OCI-LY1 (cell line): ENCODE measurements around the gene CHST3.

Experiments
- H2AFZ ChIP-seq: fragments of 200-600 bp; sonication (generic), shearing (Covaris generic); 2 replicates; pipeline ENCODE4 v1.6.0; 2014; ENCODE audit warnings: antibody characterized with exemption, mild to moderate bottlenecking, low read length
- H3F3A ChIP-seq: fragments of 200-600 bp; sonication (generic), shearing (Covaris generic); 2 replicates; pipeline ENCODE4 v1.6.0; 2014; ENCODE audit warnings: mild to moderate bottlenecking, antibody characterized with exemption, low read length, moderate library complexity; ENCODE audit not compliant: insufficient read depth
- H3K27ac ChIP-seq: fragments of 200-600 bp; sonication (generic); 2 replicates; pipeline ENCODE4 v1.5.1; 2014; ENCODE audit warnings: low read length, mixed run types, mild to moderate bottlenecking, low read depth; ENCODE audit not compliant: poor library complexity, severe bottlenecking
- H3K27me3 ChIP-seq: fragments of 200-600 bp; sonication (generic); 2 replicates; pipeline ENCODE4 v1.6.0; 2014; ENCODE audit warnings: antibody characterized with exemption, mild to moderate bottlenecking, low read length, moderate library complexity; ENCODE audit not compliant: insufficient read depth
- H3K36me3 ChIP-seq: fragments of 200-600 bp; sonication (generic); 2 replicates; pipeline ENCODE4 v1.6.1; 2014; ENCODE audit warnings: mild to moderate bottlenecking, antibody characterized with exemption, low read length, moderate library complexity, mixed read lengths; ENCODE audit not compliant: insufficient read depth
- H3K4me1 ChIP-seq: fragments of 200-600 bp; sonication (generic); 2 replicates; pipeline ENCODE4 v1.5.1; 2014; ENCODE audit warnings: mild to moderate bottlenecking, low read length, moderate library complexity; ENCODE audit not compliant: insufficient read depth, severe bottlenecking
- H3K4me2 ChIP-seq: fragments of 200-600 bp; sonication (generic), shearing (Covaris generic); 2 replicates; pipeline ENCODE4 v1.6.1; 2014; ENCODE audit warnings: low read length
- H3K4me3 ChIP-seq: fragments of 200-600 bp; sonication (generic); 2 replicates; pipeline ENCODE4 v1.5.1; 2014; ENCODE audit warnings: low read length, low read depth, mild to moderate bottlenecking, mixed read lengths; ENCODE audit not compliant: poor library complexity, severe bottlenecking
- H3K79me2 ChIP-seq: fragments of 200-600 bp; shearing (Covaris generic); 2 replicates; pipeline ENCODE4 v1.6.1; 2016; ENCODE audit warnings: mixed run types, low read length, mixed read lengths; ENCODE audit not compliant: insufficient read depth
- H3K9ac ChIP-seq: fragments of 200-600 bp; sonication (generic), shearing (Covaris generic); 2 replicates; pipeline ENCODE4 v1.6.1; 2014; ENCODE audit warnings: mild to moderate bottlenecking, low read length, mixed read lengths
- H3K9me2 ChIP-seq: fragments of 200-600 bp; sonication (generic), shearing (Covaris generic); 2 replicates; pipeline ENCODE4 v1.6.1; 2014; ENCODE audit warnings: low read depth, mild to moderate bottlenecking, low read length, mixed read lengths
- H3K9me3 ChIP-seq: fragments of 200-600 bp; shearing (Covaris generic); 2 replicates; pipeline ENCODE4 v1.6.1; 2014; ENCODE audit warnings: low read length, mixed read lengths
- H4K20me1 ChIP-seq: fragments of 200-600 bp; sonication (generic), shearing (Covaris generic); 2 replicates; pipeline ENCODE4 v1.6.0; 2016; ENCODE audit warnings: mild to moderate bottlenecking, low read length; ENCODE audit not compliant: insufficient read depth
- CTCF ChIP-seq: fragments of 200-600 bp; sonication (generic), shearing (Covaris generic); IDR thresholded peaks from 2 replicates; pipeline ENCODE4 v1.5.1; 2017; ENCODE audit warnings: mild to moderate bottlenecking, antibody characterized with exemption, low read length, moderate library complexity, mixed read lengths
- EZH2 ChIP-seq: fragments of 200-600 bp; sonication (generic), shearing (Covaris generic); IDR thresholded peaks from 2 replicates; pipeline ENCODE4 v1.8.0; 2017; ENCODE audit warnings: borderline replicate concordance, mixed run types, mild to moderate bottlenecking, antibody characterized with exemption, low read length, moderate library complexity, mixed read lengths

CHST3 gene

GRCh38 chr10:71924771-71925170, 39.4 kb upstream of the CHST3 start:
- Histone ChIP-seq H3K9me3 (no peaks in the 10 kb centered on the region), H3K4me3 (no peak overlapping the region), H3K9me2 (no peaks in the 10 kb centered on the region), H3K79me2 (no peaks in the 10 kb centered on the region), H3K27me3 (no peaks in the 10 kb centered on the region), H3K4me2 (no peak overlapping the region), H3F3A (no peaks in the 10 kb centered on the region), H3K9ac (no peak overlapping the region), H4K20me1 (no peaks in the 10 kb centered on the region), H3K27ac (no peak overlapping the region), H3K36me3 (no peaks in the 10 kb centered on the region), H3K4me1 (no peaks in the 10 kb centered on the region), H2AFZ (no peak overlapping the region)
- TF ChIP-seq EZH2 (no peak), CTCF (no peak)

- Histone ChIP-seq H3K9ac (no peak overlapping the region), H4K20me1 (no peaks in the 10 kb centered on the region), H3F3A (no peaks in the 10 kb centered on the region), H3K4me1 (no peaks in the 10 kb centered on the region), H3K27ac (no peak overlapping the region), H3K4me2 (no peak overlapping the region), H3K9me2 (no peaks in the 10 kb centered on the region), H2AFZ (no peak overlapping the region), H3K36me3 (no peaks in the 10 kb centered on the region), H3K27me3 (peaks cover 6% of the 10 kb centered on the region; the same call in 1 of the 2 replicates), H3K9me3 (no peaks in the 10 kb centered on the region), H3K4me3 (no peak overlapping the region), H3K79me2 (no peaks in the 10 kb centered on the region)
- TF ChIP-seq CTCF (no peak), EZH2 (no peak)
Observed at GRCh38 chr10:71927159-71927558, 37.0 kb upstream of the CHST3 start.

- H3K27me3 ChIP-seq = peaks cover 6% of the 10 kb centered on the region; the same call in 1 of the 2 replicates
- no peak for TF ChIP-seq EZH2
- TF ChIP-seq CTCF = no peak
Observed at GRCh38 chr10:71927776-71928592, 36.2 kb upstream of the CHST3 start.

More at GRCh38 chr10:71927776-71928592, 36.2 kb upstream of the CHST3 start:
- Histone ChIP-seq H3K36me3 (no peaks in the 10 kb centered on the region), H3K9me3 (no peaks in the 10 kb centered on the region), H3K4me1 (no peaks in the 10 kb centered on the region), H2AFZ (no peak overlapping the region), H3K27ac (no peak overlapping the region), H3K4me3 (no peak overlapping the region), H3K79me2 (no peaks in the 10 kb centered on the region), H4K20me1 (no peaks in the 10 kb centered on the region), H3K9me2 (no peaks in the 10 kb centered on the region), H3K4me2 (no peak overlapping the region), H3K9ac (no peak overlapping the region), H3F3A (no peaks in the 10 kb centered on the region)
